EL (cell line): ENCODE results near the gene CCSER2.
"Not testable (repeated sequence)": the region's sequence is repeated elsewhere in the genome, so short reads cannot be mapped to it uniquely, and the experiment has no call there.

Source experiments
- DNase-seq: peaks from one replicate; pipeline ENCODE4 v3.0.0-alpha.2; 2016

Gene CCSER2

DNA sequence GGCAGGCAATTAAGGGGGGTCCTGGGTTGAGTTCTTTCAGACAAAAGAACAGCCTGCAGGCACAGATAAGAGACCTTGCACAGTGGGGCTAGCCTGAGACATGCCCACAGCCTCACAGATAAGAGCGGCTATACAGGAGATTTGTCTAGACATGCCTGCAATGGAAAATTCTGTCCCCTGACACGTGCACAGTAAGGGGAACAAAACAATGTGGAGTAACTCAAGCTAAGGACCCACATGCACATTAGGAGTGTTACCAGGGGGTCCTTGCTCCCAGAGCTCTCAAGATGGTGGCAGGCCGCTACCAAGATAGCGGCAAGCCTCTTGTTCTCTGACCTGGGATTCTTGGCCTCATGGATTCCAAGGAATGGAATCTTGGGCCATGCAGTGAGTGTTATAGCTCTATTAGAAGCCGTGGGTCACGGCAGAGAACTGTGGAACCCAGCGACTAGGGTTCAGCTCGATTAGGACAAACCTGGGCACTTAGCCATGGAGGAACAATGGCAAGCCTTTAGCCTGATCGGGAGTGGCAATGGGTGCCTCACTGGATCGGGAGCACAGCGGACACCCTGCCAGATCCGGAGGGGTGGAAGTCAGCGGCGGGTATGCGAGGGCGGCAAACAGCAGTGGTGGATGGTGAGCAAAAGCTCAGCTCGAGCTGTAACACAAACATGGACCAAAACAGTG is 196.9 kb downstream of the CCSER2 start:
- DNase-seq, result no peak

DNA sequence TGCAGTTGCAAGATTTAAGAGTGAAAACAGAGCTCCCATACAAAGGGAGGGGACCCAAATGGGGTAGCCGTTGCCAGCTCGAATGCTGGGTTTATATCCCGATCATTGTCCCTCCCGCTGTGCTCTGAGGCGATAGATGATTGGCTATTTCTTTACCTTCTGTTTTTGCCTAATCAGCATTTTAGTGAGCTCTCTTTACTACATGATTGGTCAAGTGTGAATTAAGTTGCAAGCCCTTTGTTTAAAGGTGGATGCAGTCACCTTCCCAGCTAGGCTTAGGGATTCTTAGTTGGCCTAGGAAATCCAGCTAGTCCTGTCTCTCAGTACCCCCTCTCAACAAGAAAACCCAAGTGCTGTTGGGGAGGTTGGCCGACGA is 197.4 kb downstream of the CCSER2 start:
- DNase-seq, result not testable (repeated sequence)

DNA sequence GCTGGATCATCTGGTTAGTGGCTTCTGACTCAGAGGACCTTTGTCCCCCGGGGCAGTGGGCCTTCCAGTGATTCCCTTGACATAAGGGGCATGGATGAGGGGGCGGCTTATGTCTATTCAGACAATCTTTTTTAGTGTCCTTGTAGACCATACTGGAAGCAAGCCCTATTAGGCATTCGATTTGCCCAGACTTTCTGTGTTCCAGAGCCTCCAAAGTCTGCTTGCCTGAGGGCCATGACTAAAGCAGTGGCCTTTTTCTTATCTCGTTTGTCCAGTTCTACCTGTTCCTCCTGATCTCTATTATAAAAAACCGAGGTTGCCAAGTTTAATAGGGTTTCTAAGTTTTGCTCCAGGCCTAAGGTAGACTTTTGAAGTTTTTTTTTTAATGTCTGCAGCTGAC is 199.0 kb downstream of the CCSER2 start:
- DNase-seq, result not testable (repeated sequence)

DNA sequence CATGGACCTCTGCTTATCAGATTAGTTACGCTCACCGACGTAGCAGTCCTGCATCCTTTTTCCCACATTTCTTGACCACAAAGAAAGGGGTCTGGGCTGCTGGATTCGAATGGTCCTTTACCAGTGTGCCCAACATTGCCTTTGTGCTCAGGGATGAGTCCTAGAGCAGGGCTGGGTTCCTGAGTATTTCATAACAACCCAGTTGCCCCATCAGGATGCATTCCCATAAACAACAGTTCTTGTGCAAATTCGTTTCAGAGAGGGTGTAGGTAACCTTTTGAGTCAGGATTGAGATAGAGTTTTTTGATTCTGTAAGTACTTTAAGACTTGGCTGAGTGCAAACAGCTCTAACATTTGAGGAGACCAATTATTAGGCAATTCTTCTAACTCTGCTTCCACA is 200.1 kb downstream of the CCSER2 start:
- DNase-seq, result not testable (repeated sequence)

DNA sequence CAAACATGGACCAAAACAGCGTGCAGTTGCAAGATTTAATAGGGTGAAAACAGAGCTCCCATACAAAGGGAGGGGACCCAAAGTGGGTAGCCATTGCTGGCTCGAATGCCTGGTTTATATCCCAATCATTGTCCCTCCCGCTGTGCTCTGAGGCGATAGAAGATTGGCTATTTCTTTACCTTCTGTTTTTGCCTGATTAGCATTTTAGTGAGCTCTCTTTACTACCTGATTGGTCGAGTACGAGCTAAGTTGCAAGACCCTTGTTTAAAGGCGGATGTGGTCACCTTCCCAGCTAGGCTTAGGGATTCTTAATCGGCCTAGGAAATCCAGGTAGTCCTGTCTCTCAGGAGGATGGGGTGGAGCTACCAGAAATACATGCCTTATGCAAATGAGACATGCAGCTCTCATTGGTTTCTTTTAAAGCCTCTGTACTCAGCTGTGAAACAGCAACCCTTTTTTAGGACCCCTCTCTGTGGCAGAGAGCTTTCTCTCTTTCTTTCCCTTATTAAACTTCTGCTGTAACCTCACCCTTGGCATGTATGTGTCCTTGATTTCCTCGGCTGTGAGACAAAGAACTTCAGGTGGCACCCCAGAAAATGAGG is 202.4 kb downstream of the CCSER2 start:
- no peak for DNase-seq

DNA sequence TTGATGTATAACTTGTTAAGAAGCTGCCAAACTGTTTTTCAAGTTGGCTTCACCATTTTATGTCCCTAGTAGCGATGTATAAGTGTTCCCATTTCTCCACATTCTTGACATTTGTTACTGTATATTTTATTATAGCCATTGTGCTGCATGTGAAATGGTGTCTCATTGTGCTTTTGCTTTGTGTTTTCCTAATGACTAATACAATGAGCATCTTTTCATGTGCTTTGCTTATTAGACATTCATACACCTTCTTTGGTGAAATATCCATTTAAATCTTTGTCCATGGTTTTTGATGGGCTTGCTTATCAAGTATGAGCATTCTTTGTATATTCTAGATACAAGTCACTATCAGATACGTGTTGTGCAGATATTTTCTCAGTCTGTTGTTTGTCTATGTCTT is 203.0 kb downstream of the CCSER2 start:
- DNase-seq, result peak; percentile 24

DNA sequence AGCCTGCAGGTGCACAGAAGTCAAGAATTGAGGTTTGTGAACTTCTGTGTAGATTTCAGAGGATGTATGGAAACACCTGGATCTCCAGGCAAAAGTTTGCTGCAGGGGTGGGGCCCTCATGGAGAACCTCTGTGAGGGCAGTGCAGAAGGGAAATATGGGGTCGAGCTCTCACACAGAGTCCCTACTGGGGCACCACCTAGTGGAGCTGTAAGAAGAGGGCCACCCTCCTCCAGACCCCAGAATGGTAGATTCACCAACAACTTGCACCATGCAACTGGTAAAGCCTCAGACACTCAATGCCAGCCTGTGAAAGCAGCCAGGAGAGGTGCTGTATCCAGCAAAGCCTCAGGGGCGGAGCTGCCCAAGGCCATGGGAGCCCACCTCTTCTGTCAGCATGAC is 205.8 kb downstream of the CCSER2 start:
- no peak for DNase-seq

DNA sequence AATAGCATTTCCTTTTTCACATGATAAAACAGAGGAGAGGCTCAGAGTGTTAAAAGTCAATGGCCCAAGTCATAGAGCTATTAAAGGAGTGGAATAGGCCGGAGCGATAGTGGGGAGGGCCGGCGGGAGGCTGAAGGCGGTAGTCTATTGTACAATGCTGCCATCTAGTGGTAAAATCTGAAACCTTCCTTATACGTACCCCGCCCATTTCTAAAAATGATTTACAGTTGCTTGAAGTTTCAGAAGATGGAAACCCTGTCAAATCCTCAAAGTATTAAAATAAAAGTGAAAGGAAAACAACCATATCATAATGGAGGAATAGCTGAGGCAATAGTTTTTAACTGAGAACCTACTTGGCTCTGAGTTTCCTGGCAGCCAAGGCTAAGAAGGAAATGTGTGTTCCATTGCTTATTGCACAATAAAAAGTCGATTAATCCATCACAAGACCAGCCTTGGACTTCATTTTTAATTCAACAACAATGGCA is 209.1 kb downstream of the CCSER2 start:
- DNase-seq, result peak; percentile 67

DNA sequence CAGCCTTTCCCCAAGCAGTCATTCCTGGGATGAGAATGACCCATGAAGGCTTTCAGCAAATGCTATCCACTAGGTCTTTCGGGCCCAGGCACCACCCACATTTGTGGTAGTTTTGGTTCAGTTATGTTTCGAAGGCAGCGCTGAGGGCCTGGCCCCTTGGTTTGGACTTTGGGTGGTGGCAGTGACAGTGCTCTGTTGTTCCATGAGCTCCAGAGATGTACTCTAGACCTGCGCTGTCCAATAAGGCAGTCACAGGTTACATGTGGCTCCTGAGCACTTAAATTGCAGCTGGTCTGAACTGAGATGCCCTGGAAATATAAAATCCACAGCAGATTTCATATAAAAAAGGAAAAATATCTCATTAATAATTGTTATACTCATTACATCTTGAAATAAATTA is 209.6 kb downstream of the CCSER2 start:
- DNase-seq, result no peak

DNA sequence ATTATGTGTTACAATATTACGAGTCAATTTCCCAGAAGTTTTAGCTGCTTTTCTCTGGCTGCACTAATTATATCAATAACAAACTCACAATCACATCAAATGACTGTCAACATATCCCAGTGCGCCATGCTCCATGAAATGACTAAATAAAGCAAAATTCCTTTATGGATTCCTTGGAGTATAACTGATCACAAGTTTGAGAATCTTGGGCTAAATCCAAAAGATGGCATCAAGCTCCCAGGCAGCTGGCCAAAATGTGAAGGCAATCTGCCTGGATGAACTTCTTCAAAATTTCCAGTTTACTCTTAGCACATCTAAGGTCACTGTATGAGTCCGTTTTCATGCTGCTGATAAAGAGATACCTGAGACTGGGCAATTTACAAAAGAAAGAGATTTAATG is 210.8 kb downstream of the CCSER2 start:
- peak; percentile 77 for DNase-seq

DNA sequence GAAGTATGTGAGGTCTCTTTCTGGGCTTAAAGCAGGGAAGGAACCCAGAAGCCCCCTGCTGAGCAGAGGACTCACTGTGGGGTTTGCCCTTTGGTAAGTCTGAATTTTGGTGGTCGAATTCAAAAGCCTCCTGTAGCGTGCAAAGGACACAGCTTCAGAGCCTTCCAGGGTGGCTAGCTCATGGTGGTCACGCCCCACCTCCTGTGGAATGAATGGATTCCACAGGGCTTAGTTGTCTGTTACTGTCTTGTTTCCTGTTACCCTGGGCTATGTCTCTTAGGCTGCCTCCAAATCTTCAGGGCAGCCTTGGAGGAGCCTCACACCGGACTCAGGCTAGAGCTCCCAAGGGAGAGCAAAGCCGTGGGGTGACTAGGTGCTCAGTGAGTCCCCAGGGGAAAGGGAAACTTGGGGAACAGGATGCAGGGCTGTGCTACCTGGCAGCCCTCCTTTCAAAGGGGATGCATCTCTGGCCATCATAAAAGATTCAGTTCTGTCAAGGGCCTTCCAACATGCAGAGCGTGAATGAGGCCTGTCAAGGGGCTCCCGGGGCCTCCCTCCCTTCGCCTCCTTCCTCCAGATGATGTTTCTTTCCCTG is 211.7 kb downstream of the CCSER2 start:
- peak; percentile 93 for DNase-seq

DNA sequence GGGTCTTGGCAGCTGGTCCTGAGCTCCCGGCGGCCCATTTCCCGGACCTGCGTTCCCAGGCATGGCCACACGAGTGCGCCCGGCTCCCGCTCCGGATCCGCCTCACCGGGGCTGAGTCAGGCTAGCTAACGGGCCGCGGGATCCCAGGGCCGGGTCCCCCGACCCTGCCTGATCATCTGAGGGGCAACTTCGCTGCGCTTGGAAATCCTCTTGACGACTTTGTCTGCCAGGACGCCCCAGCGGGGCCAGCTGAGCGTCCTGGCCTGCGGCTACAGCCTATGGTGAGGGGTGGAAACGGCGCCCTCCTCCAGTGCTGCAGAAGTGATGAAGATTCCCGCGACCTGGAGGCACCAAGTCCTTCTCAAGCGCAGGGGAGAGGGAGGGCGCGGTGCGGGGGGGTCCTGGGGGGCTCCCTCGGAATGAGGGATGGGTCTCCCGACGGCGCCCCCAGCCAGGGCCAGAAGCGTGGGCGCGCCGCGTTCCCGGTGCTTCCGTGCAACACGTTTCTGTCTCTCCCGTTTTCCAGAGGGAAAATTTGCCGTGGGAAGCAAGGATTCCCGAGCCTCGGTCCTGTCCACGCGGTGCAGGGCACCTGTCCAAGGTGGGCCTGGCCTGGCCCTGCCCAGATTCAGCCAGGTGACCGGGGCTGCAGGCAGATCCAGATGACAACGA is 212.4 kb downstream of the CCSER2 start:
- DNase-seq, result peak; percentile 70

DNA sequence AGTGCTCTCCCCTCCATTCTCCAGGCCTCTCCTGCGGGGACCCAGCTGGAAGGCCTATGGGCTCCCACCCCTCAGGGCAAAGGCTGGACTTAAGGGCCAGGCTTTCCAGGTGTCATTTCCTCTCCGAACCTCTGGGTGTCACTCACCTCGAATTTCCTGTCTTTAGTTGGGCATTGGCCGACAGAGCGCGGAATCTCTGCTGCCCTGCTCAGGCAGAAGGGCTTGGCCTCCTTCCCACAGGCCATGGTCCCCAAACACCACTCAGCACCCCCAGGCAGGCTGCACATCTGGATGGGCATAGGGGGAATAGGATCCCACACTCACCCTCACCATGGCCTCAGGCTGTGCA is 212.9 kb downstream of the CCSER2 start:
- DNase-seq, result peak; percentile 17

DNA sequence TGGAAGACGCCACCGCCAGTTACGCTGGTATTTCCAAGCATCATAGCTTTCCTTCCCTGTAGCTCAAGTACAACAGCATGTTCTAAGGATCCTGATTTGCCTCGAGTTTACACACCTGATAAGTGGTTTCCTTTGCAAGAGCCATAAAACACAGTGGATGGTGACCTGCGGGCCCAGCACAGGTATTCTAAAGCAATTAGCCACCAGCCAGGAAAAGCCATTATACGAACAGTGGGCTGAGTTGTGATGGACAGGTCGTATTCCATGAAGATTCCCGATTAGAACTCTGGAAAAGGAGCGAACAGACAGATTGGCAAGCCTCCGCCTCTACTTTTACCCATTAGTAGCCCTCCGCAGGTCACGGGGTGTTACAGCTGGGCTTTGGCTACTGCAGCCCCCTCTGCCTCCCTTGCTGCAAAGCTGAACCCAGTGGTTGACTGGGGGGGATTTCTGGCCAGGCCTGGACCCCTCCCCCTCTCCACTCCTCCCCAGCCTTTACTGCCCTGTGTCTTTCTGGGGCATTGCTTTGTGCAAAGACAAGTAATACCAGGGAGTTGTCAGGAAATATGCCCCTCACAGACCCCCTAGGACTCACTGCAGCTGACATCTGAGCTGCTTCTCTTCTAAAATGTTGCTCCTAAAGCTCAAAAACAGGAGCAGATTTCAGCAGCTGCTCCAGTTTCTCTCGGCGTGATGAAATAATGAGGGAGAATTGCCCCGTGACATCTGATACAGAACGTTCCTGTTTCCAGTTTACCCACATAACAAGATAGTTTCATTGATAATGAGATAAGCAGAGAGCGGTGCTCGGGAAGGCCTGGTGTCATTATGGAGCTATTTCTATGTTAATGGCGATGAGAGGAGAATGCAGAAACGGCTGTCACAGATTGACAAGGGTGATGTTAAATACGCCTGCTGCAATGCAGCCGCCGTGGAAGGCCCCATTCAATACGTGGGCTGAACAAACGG is 214.4 kb downstream of the CCSER2 start:
- no peak for DNase-seq

DNA sequence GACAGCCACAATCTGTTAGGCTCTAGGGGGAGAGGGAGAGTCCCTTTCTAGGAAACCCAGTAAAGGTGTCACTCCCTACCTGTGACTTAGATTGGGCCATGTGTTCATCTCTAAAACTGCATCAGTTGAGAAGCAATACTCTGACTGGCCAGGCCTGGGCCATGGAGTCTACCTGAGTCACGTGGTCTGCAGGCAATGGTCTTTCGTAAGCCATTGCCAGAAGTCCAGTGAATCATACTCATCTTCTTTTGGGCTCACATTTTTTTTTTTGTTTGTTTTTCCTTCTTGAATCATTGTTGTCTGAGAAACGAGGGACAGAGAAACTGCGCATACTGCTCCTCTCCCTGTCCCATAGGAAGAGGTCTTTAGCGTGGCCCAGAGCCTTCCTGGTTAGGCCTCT is 215.6 kb downstream of the CCSER2 start:
- peak; percentile 14 for DNase-seq

DNA sequence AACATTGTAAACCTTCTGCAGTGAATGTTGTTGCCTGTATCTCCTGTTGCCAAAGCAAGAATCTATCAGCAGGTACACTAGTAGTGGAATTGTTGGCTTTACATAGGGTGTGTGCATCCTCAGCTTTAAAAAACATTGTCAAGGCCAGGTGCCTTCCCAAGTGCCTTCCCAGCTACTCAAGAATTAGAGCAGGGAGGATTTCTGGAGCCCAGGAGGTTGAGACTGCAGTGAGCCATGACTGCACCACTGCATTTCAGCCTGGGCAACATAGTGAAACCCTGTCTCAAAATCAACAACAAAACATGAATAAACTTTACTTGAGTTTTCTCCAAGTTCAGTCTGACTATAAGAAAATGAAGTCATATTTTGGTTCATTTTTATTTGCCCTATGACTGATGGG is 217.3 kb downstream of the CCSER2 start:
- no peak for DNase-seq

DNA sequence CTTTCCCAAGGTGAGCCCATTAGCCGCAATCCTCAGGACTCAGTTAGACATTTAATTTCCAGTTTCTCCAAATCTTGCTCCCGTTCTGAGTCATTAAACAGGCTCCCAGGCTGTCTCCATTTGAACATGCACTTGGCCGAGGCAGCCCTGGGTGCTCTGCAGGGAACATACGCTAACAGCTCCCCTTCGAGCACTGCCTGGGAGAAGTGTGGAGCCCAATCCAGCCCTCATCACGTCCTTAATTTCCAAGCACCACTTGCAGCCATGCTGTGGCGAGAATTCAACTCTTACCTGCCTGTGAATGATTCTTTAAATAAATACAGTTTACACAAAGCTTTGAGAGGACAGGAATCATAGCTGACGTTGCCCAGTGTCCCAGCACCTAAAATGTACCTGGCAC is 218.2 kb downstream of the CCSER2 start:
- no peak for DNase-seq

DNA sequence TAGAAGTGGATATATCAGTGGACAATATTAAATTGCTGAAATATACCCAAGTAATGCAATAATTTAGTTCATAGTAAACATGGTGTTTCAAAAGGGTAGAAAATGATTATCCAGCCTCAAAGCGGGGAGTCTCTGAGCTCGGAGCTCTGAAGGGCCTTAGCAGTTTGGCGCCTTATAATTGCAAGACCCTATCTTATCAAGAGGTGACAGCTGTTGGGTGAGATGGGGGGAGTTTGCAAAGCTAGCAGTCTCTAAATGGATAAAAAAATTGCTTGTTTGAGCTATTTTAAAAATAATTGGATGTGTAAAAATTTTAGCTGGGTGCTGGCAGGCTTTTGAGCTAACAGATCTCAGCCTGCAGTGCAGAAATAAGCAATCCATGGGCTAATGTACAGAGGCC is 219.2 kb downstream of the CCSER2 start:
- DNase-seq, result no peak

DNA sequence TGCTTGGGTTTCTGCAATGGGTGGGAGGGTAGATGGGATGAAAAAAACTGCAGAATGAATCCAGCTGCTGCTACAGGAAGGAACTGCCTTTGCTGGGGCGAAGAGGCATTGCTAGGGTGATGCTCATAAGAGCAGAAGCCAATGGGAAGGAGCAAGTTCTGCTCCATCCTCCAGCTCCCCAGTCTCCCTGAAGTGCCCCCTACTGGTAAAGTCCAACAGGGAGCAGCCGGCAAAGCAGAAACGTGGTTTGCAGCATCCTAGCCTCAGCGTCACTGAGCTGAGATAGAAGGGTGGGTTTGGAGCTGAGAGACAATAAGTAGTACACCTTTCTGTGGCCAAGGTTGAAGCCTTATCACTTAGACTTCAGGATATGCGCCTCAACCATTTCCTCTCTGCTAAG is 220.5 kb downstream of the CCSER2 start:
- peak; percentile 10 for DNase-seq

DNA sequence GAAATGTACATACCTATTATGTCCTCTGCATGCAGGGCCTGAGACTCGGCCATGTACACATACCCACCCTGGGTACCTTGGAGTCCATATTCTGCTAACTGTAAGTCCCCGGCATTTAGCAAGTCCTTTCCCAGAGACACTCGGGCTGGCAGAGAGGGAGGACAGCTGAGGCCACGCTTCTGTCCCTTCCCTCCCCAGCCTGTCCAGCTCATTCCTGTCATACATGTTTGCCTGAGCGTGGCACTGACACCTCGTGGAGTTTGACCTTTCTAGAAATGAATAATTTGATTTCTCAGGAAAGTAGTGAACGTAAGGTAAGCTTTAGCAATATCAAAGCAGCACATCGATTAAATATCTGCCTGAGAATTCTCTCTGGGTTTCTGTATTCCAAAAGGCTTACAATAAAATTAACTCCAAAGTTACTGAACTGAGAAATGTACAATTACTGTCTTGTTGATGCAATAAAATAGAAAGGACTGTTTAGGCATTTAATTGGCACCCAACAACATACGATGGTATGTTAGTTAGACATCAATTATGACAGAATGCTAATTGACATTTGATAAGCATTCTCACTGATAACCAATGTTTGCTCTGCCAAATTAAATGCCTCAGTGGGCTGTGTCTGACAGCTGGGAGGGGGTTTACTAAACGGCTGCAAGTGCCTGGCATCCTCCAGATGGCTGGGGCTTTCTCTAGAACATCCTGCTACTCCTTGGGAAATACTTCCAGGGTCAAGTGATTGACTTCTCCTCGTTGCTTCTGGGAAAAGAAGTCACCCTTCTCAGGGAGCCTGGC is 221.2 kb downstream of the CCSER2 start:
- DNase-seq, result no peak

DNA sequence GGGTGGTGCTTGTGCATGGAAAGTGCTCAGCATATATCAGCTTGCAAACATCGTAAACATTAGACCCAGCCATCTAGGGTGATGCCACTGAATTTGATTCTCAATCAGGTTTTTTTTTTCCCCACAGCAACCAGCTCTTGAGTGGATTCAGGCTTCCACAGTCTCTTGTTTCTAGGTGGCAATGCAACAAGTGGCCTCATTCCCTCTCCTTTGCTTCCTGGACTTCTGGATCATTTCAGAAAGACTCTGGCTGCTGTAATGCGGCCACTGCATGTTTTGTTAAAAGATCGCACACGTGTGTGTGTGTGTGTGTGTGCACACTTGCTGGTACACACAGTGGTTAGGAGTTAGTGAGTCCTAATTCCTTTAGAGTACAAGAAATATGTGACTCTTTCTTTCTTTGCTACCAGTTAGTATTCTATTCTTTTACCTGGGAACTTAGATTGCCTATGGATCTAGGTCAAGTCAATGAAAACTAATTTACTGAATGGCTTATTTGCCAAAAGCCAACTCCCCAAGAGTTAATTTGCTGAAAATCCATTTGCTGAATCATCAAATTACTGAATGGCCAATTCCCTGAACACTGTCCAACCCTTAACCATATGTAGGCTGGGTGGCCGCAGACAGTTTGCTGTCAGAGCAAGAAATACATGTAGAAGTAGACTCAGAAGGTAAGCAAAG is 222.5 kb downstream of the CCSER2 start:
- no peak for DNase-seq
